Raji (cell line): ENCODE measurements around the gene PRPF6.

ENCODE experiments used
- POLR2A ChIP-seq: IDR thresholded peaks from 2 replicates; pipeline ENCODE4 v1.6.1; 2011; ENCODE audit warnings: low read depth, low read length, control low read depth; ENCODE audit not compliant: insufficient read depth

Gene PRPF6

DNA sequence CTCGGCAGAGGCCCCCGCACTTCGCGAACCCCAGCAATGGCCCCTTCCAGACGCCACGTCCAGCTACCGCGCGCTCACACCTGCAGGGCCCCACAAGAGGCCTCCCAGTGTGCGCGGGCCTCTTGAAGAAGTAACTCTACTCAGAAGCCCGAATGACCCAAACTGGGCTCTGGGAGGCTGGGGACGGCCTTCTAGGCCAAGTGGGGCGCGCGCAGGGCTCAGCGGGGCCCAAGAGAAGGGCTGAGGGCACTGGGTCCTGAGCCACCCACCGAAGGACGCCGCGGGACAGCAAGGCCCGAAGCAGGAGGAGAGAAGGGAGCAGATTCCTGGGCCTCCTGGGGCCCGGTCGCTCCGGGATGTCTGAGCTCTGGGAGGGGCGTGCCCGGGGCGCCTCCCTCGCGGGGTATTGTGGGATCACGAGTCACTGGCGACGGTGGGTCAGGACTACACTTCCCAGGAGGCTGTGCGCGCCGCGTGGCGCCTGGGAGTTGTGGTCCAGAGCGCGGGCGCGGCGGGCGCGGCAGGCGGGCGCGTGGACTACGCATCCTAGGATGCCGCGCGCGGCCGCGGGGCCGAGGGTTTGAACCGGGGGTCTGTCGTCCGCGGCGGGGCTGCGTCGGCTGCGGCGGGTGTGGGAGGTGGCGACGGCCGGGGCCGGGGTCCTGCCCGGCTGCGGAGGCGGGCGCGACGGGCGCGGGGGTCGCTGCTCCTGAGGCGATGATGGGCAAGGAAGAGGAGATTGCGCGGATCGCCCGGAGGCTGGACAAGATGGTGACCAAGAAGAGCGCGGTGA, 81.9 kb downstream of the PRPF6 start, which contains the start of gene TCEA2:
Gene TCEA2, plus strand, starts transcription at position 603 of the 793 bp plus-strand sequence. Its CDS starts 115 bp downstream, at position 718.
- TF ChIP-seq POLR2A = peak; percentile 73

DNA sequence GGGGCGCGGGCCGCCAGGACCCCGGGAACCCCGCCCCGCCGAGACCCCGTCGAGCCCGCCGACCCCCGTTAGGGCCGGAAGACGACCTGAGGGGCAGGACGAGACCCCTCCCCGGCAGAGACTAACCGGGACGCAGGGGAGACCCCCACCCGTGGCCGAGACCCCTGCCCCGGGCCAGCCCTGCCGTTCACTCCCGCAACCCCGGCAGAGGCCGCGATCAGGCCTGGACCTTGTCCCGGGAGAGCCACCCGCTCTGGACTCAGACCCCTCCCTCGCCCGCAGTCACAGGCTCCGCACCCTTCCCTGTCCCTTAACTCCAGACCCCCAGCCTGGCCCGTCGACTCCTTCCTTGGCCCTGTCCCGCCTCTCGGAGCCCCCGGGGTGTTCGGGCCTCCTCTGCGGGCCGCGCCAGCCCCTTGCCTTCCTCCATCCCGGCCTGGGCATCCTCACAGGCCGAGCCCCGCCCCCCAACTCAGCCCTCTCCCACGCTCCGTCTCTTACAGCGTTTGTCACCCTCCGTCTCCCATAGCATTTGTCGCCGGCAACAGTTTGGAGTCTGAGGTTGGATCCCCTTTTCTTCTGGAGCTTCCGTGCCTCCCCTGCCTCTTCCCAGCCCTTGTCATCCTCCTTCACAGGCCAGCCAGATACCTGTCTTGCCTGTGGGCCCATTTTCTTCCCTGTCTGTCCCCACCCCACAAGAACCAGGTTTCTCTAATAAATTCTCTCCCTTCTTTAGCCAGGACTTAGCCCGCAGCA, 82.6 kb downstream of the PRPF6 start:
- TF ChIP-seq POLR2A = no peak

DNA sequence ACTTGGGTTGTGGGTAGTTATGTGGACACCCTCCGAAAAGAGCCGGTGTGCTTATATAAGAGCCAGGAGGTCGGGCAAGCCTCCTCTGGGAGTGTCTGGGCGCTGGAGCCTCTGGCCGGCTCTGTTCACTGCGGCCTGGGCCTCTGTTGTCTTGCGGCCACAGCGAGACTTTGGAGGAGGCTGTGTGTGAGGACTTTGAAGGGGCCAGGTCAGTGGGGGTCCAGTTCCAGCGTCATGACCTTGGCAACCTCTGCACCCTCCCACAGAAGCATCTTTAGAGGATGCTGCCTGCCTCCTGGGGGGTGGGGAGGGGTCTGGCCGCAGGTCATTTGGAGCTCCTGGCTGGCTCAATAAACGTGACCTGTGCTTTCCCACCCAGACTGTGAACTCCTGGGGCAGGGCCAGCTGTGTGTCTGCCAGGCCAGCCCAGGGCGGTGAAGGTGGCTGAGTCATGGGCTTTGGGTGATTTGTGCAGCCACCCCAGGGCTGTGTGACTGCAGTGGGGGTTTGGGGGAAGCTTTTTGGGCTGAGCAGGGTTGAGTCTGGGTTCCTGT, 83.3 kb downstream of the PRPF6 start:
- TF ChIP-seq POLR2A = 0 out of 2 replicates have a peak, but pooled peaks have one; percentile 14

DNA sequence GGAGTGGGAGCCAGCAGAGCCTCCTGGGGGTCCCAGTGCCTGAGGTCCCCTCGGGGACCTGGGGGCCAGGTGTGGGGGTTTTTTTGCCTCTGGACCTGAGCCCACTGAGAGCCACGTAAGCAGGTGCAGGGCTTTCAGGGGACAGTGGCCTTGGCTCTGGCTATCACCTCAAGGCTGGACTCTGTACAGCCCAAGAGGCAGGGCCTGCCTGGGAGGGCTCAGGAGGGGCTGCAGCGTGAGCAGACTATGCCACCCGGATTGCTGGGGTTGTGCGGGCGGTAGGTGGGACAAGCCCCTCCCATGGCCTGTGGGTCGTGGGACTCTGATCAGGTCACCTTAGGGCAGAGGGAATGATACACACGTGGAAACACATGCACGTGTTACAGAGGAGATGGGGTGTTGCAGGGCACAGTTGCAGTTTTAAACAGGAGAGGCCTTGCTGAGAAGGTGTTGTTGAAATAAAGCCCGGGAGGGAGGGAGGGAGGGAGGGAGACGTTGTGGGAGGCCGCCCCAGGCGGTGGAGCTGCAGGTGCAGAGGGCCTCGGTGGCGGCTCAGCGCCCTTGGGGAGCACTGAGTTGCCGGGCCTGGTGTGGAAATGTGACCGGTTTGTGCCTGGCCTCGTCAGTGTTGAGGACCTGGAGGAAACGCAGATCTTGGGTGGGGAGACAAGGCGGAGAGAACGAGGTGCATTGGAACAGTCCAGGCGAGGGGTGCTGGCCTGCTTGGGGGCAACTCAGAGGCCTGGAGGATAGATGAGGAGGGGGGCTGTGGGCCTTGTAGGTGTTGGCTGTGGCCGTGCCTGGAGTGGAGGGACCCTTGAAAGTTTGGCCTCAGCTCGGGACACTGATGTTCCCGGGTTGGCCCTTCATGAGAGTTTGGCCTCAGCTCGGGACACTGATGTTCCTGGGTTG, 84.4 kb downstream of the PRPF6 start:
- peak; percentile 11; the same call in 1 of the 2 replicates for TF ChIP-seq POLR2A

DNA sequence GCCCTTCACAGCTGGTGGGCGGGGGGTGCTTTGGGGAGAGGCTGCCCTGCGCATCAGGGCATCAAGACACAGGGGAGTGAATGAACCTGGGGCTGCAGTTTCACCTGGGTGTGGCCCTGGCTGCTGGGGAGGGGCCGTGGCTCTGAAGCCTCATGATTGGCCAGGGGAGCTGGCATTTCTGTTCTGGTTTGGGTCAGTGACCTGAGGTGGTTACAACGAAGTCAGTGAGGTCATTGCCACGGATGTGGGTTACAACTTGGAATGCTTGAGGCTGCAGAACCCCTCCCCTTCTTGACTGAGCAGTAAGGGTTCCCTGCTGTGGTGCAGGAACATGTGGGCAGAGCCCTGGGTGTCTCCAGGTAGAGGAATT, 85.0 kb downstream of the PRPF6 start:
- no peak for TF ChIP-seq POLR2A

DNA sequence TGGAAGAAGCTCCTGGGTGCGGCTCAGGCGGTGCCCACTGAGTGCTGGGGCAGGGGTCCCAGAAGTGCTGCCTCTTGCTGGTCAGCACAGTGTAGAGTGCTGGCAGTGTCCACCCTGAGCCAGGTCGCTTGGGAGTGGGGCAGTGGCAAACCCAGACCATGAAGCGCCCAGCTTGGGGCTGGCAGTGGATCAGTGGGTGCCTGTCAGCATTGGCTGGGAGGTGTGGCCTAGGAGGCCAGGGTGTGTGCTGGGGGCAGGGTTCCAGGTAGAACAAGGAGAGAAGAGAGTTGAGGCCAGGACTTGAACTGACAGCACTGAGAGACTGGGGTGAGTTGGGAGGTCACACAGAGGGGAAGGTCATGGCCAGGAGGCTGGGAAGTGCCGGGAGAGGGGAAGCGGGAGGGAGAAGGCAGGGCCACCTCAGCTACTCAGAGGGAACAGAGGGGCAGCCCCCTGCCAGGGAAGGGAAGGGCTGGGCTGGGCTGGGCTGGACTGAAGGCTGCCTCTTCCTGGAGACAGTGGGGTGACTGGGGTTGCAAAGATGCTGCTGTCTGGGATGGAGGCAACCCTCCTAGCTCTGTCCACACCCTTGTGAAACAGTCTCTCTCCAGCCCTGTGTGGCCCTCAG, 86.2 kb downstream of the PRPF6 start:
- TF ChIP-seq POLR2A = no peak

DNA sequence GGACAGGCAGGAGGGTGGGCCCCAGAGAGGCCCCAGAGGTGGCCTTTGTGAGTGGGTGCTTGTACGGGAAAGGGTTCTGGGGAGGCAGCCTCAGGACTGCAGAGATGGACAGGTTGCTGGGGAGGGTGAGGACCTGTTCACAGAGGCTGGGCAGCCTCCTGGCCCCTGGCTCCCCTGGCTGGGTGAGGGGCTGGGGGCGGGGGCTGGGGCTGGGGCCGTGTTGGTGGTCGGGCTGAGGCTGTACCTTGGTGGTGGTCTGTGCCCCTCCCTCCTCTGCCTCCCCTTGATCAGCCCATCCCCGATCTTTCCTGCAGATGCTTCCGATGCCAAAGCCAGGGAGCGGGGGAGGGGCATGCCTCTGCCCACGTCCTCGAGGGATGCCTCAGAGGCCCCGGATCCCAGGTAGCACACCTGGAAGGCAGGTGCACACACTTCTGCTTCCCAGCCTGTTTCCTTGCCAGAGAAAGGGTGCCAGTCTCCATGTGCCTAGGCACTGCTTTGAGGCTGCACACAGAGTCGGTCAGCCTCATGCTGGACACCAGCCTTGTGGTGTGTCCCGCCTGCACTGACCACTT, 86.9 kb downstream of the PRPF6 start:
- TF ChIP-seq POLR2A = no peak

DNA sequence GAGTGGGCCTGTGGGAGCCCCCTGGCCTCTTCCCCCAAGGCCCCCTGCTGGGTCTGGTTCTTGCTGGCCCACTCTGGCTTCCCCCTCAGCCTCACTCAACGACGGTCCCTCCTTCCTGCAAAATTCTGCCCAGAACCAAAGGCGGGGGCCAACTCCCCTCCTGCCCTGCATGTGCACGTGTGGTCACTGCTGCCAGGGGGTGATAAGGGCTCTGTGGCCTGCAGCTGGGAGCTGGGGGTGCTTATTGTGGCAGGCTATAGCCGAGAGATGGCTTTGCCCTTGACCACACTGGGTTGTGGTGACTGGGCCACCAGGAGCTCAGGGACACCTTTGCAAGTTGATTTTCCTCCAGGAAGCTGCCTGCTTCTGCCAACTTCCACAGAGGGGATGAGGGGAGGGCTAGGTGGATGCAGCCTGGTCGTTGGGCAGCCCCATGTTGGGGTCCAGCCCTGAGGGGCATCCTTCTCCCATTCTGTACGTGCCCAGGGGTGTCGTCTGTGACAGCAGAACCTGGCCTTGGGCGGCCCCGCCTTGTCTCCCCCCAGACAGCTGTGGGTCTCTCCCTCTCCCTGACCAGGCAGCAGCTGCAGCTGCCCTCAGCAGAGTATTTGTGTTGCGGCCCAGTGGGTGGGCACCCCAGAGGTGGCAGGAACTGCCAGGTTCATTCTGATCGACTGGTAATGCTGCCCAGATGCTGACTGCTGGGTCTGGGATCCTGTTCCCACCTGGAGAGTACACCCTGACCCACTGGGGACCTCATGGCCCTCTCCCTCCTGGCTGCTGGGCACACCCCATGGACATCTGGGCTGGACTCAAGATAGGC, 87.7 kb downstream of the PRPF6 start:
- no peak for TF ChIP-seq POLR2A

DNA sequence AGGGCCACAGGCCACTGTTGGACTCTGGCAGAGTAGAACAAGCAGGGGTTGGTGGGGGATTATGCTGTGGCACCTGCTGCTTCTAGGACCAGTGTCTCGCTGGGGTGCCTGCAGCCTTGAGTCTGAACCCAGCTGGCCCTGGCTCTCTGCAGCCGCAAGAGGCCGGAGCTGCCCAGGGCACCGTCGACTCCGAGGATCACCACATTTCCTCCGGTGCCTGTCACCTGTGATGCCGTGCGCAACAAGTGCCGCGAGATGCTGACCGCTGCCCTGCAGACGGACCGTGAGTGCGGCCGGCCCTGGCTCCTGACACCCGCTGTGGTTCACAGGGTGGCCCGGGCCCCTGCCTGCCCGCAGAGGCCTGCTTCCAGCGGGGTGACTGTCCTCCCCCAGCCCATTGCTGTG, 88.3 kb downstream of the PRPF6 start:
- TF ChIP-seq POLR2A = no peak

DNA sequence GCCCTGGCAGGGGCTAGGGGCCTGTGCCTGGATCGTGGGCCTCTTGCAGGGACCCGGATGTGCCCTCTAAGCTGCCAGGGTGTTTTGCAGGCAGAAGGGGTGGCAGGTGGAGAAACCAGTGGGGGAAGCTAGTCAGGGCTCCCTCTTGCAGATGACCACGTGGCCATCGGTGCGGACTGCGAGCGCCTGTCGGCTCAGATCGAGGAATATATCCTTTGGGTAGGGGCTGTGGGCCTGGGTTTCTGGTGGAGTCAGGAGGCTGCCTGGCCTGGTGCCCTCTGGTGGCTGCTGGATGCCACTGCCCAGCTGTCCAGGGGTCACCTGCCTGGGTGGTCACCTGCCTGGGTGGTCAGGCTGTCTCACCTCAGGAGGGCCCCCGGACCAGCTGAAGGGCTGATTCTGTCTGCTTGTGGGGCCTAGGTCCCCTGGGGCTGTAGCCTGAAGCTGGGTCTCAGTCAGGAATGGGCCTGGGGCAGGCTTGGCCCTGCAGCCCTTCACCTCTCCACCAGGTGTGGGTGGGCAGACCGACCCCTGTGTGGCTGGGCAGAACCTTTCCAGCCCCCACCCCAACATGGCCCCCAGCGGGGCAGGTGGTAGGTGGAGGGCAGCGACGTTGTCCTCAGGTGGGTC, 88.8 kb downstream of the PRPF6 start:
- TF ChIP-seq POLR2A = no peak; the same call in 1 of the 2 replicates

DNA sequence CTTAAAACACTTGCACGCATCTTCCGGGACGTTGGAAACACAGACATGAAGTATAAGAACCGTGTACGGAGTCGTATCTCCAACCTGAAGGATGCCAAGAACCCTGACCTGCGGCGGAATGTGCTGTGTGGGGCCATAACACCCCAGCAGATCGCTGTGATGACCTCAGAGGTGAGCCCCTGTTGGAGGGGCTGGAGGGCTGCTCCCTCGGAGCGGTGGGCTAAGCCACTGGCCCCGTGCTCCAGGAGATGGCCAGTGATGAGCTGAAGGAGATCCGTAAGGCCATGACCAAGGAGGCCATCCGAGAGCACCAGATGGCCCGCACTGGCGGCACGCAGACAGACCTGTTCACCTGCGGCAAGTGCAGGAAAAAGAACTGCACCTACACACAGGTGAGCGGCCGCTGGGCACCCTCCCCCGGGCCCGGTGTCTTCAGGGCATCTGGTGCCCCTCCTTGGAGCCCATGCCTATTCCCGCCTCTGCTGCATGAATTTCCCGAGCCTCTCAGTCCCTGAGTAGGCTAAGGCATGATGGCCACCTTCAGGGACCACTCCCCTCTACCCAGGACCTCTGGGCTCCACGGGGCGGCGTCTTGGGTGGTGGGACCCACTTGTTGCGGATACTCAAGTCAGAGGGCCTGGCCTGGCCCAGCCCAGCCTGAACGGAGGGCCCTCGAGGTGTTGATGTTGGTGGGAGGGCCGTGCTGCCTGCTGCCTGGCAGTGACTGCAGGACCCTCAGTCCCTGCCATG, 89.5 kb downstream of the PRPF6 start:
- no peak; the same call in 1 of the 2 replicates for TF ChIP-seq POLR2A
